ENCODE measurements around the gene SCMH1.

DNA sequence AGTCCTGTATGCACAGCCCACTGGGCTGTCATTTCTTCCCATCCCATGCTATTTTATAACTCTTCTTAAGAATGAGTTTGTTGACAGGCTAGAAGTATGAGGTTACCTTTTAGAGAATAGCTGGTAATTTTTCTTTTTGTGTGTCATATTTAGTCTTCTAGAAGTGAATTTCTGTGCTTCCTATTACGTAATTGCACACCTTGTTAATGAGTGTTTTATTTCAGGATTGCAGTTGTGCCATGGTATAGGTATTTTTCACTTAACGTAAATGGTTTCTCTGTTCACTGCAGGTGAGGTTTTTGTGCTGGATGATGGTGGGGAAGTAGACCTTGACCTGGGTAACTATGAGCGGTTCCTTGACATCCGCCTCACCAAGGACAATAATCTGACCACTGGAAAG is 257.6 kb downstream of the SCMH1 start:
- no peak for TF ChIP-seq EZH2phosphoT487 (IDR thresholded peaks at IDR 0.05; ENCODE audit: borderline replicate concordance, low read length)
- TF ChIP-seq, protein P1, sequence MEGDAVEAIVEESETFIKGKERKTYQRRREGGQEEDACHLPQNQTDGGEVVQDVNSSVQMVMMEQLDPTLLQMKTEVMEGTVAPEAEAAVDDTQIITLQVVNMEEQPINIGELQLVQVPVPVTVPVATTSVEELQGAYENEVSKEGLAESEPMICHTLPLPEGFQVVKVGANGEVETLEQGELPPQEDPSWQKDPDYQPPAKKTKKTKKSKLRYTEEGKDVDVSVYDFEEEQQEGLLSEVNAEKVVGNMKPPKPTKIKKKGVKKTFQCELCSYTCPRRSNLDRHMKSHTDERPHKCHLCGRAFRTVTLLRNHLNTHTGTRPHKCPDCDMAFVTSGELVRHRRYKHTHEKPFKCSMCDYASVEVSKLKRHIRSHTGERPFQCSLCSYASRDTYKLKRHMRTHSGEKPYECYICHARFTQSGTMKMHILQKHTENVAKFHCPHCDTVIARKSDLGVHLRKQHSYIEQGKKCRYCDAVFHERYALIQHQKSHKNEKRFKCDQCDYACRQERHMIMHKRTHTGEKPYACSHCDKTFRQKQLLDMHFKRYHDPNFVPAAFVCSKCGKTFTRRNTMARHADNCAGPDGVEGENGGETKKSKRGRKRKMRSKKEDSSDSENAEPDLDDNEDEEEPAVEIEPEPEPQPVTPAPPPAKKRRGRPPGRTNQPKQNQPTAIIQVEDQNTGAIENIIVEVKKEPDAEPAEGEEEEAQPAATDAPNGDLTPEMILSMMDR (IDR thresholded peaks at IDR 0.05; ENCODE audit: low read depth, low read length, poor library complexity, severe bottlenecking): no peak
